Choroid plexus epithelial cell (primary cell): ENCODE results near the gene FAM83E.
A peak's percentile ranks its signal among the peaks of the same experiment; 100 is the strongest.

Source experiments
- DNase-seq: peaks from one replicate; pipeline ENCODE4 v3.0.0-alpha.2; 2010; ENCODE audit warnings: low read depth
- H3K4me3 ChIP-seq: 2 replicates; pipeline ENCODE4 v1.5.1; 2011; ENCODE audit warnings: low read depth, mild to moderate bottlenecking, control low read depth, low read length, moderate library complexity
- CTCF ChIP-seq: conservative IDR thresholded peaks from 2 replicates; pipeline ENCODE4 v1.5.1; 2011; ENCODE audit warnings: low read depth, mild to moderate bottlenecking, control low read depth, inconsistent platforms, low read length, moderate library complexity

Gene FAM83E

GRCh38 chr19:48569814-48570213, 45.1 kb downstream of the FAM83E start:
- H3K4me3 ChIP-seq: no peak overlapping the region
- no peak for DNase-seq
- no peak for TF ChIP-seq CTCF

GRCh38 chr19:48568345-48568886, 46.5 kb downstream of the FAM83E start:
- DNase-seq: peak; percentile 64
- TF ChIP-seq CTCF: no peak
- H3K4me3 ChIP-seq: peak overlapping the region; percentile 14

GRCh38 chr19:48565090-48565489, 49.8 kb downstream of the FAM83E start:
- DNase-seq: peak; percentile 45
- no peak for TF ChIP-seq CTCF

More at GRCh38 chr19:48565090-48565489, 49.8 kb downstream of the FAM83E start:
- H3K4me3 ChIP-seq: no peak overlapping the region
